ENCODE measurements around the gene MAPK7.

Gene MAPK7

GRCh38 chr17:19359151-19359550, 19.1 kb upstream of the MAPK7 start:
- no peak overlapping the region for H3K4me3 ChIP-seq (ENCODE audit: low read depth, low read length)
- no peak for TF ChIP-seq CTCF (IDR thresholded peaks at IDR 0.05; ENCODE audit: control insufficient read depth, extremely low read depth, insufficient read depth)
- no peak for DNase-seq (ENCODE audit: low read depth)

DNA sequence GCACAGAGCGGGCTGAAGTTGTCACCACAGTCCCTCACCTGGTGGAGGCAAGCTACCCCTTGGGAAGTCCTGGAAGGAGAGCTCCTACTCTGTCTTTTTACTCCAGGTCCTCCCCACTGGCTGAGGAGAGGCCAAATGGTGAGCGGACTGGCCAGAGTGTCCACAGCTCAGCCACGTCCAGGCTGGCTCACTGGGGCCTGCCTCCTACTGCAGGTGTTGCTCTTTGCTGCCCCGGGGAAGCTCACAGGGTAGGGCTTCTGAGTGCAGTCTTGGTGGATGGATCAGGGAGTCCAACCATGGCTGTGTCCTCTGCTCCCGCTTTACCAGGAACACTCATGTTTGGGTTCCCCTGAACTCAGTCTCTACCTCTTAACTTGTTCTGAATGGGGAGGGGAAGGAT, 18.4 kb upstream of the MAPK7 start:
- no peak for DNase-seq (ENCODE audit: low read depth)
- no peak for TF ChIP-seq CTCF (IDR thresholded peaks at IDR 0.05; ENCODE audit: control insufficient read depth, extremely low read depth, insufficient read depth)
- no peak overlapping the region for H3K4me3 ChIP-seq (ENCODE audit: low read depth, low read length)

DNA sequence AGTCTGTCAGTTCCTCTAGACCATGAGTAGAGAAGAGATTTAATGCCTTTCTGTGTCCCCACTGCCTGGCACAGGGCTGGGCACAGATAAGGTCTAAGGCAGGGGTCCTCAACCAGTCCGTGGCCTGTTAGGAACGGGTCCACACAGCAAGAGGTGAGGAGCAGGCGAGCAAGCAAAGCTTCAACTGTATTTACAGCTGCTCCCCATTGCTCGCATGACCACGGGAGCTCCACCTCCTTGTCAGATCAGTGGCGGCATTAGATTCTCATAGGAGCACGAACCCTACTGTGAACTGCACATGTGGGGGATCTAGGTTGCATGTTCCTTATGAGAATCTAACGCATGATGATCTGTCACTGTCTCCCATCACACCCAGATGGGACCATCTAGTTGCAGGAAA, 17.5 kb upstream of the MAPK7 start:
- DNase-seq (ENCODE audit: low read depth), result no peak
- TF ChIP-seq CTCF (IDR thresholded peaks at IDR 0.05; ENCODE audit: control insufficient read depth, extremely low read depth, insufficient read depth), result no peak
- H3K4me3 ChIP-seq (ENCODE audit: low read depth, low read length), result no peak overlapping the region

GRCh38 chr17:19361326-19361725, 17.0 kb upstream of the MAPK7 start:
- no peak for DNase-seq (ENCODE audit: low read depth)
- no peak for TF ChIP-seq CTCF (IDR thresholded peaks at IDR 0.05; ENCODE audit: control insufficient read depth, extremely low read depth, insufficient read depth)
- peak overlapping the region; percentile 86 for H3K4me3 ChIP-seq (ENCODE audit: low read depth, low read length)

- DNase-seq (ENCODE audit: low read depth), result peak; percentile 11
- H3K4me3 ChIP-seq (ENCODE audit: low read depth, low read length), result peak overlapping the region; percentile 86
- TF ChIP-seq CTCF (IDR thresholded peaks at IDR 0.05; ENCODE audit: control insufficient read depth, extremely low read depth, insufficient read depth), result no peak
Observed at GRCh38 chr17:19361944-19362276, 16.4 kb upstream of the MAPK7 start.

GRCh38 chr17:19362277-19363113, 15.8 kb upstream of the MAPK7 start, which contains the start of gene B9D1:
TSS of gene B9D1 (minus strand) at chr17:19362723. CDS start at chr17:19362569, 154 bp downstream.
- peak; percentile 99 for TF ChIP-seq CTCF (IDR thresholded peaks at IDR 0.05; ENCODE audit: control insufficient read depth, extremely low read depth, insufficient read depth)
- peak within 1 kb of the TSS; percentile 86 for H3K4me3 ChIP-seq (ENCODE audit: low read depth, low read length)
- DNase-seq (ENCODE audit: low read depth), result peak; percentile 71

DNA sequence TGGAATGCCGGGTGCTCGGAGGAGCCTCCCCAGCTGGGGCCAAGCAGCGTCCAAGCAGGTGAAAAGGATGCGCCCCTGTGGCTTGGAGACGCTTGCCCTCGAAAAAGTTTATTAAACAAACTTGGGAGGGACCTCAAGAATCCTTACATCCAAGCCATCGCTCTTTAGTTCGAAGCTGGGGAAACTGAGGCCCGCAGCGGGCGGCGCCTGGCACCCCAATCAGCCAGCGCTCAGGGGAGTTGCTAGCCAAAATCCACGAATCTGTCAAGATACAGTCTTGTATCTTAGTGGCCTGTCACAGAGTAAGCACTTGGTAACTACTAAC, 15.2 kb upstream of the MAPK7 start:
- no peak for DNase-seq (ENCODE audit: low read depth)
- peak overlapping the region; percentile 86 for H3K4me3 ChIP-seq (ENCODE audit: low read depth, low read length)
- no peak for TF ChIP-seq CTCF (IDR thresholded peaks at IDR 0.05; ENCODE audit: control insufficient read depth, extremely low read depth, insufficient read depth)

Data from LNCaP clone FGC (cell line).